ENCODE data around the gene AP2B1. TPM values are rescaled to one million over a fixed set of nuclear protein-coding genes. Genes with fewer than 3 reads are reported as not detected.
A peak's percentile ranks its signal among the peaks of the same experiment; 100 is the strongest.

Gene AP2B1
- total RNA-seq, 2 experiments from 2014 or later, result 161 to 172 TPM

GRCh38 chr17:35717475-35717874 lies 130.4 kb downstream of the AP2B1 start:
- Mint-ChIP-seq H3K4me1 (ENCODE audit: low read depth) (no peaks in the 10 kb centered on the region), H3K27me3 (ENCODE audit: low read depth) (no peaks in the 10 kb centered on the region), H3K27ac (no peak overlapping the region), H3K36me3 (ENCODE audit: low read depth) (peaks cover 26% of the 10 kb centered on the region), H3K9me3 (ENCODE audit: insufficient read depth) (no peaks in the 10 kb centered on the region), H3K4me3 (no peak overlapping the region)
- ATAC-seq (no peak), DNase-seq (no peak)
- CTCF ChIA-PET, result interaction anchor here (1.3 to 3.8 kb wide), 4 partner anchors 9 to 104 kb away, joined by 3 to 16 read pairs (median 6); no protein-coding TSS in a partner anchor
- POLR2A ChIA-PET, result interaction anchor here (0.8 kb wide), 1 partner anchor 93 kb away, joined by 3 read pairs; no protein-coding TSS in a partner anchor

GRCh38 chr17:35723735-35724134 lies 136.6 kb downstream of the AP2B1 start:
- no peak for DNase-seq
- Mint-ChIP-seq H3K4me3 (no peak overlapping the region), H3K9me3 (ENCODE audit: insufficient read depth) (no peaks in the 10 kb centered on the region), H3K4me1 (ENCODE audit: low read depth) (no peaks in the 10 kb centered on the region), H3K36me3 (ENCODE audit: low read depth) (peaks cover 51% of the 10 kb centered on the region), H3K27me3 (ENCODE audit: low read depth) (no peaks in the 10 kb centered on the region), H3K27ac (no peak overlapping the region)
- ChIA-PET POLR2A (no interaction called here), CTCF (interaction anchor here (1.3 to 2.3 kb wide), 2 partner anchors 25 to 40 kb away, joined by 4 to 9 read pairs; no protein-coding TSS in a partner anchor)
- ATAC-seq, result no peak

- no peak overlapping the region for H3K27ac Mint-ChIP-seq
- CTCF ChIA-PET, result no interaction called here
- POLR2A ChIA-PET, result no interaction called here
- H3K4me1 Mint-ChIP-seq (ENCODE audit: low read depth), result no peaks in the 10 kb centered on the region
- no peak overlapping the region for H3K4me3 Mint-ChIP-seq
- no peaks in the 10 kb centered on the region for H3K9me3 Mint-ChIP-seq (ENCODE audit: insufficient read depth)
- ATAC-seq, result no peak
- H3K27me3 Mint-ChIP-seq (ENCODE audit: low read depth), result no peaks in the 10 kb centered on the region
- no peak for DNase-seq
- peaks cover 45% of the 10 kb centered on the region for H3K36me3 Mint-ChIP-seq (ENCODE audit: low read depth)
These were observed 137.9 kb downstream of the AP2B1 start for GRCh38 chr17:35725058-35725457.

GRCh38 chr17:35725802-35726126 lies 138.6 kb downstream of the AP2B1 start:
- H3K27ac Mint-ChIP-seq, result no peak overlapping the region
- H3K4me3 Mint-ChIP-seq, result no peak overlapping the region
- H3K27me3 Mint-ChIP-seq (ENCODE audit: low read depth), result peaks cover 4% of the 10 kb centered on the region
- H3K4me1 Mint-ChIP-seq (ENCODE audit: low read depth), result peaks cover 5% of the 10 kb centered on the region
- no peak for ATAC-seq
- POLR2A ChIA-PET, result no interaction called here
- peaks cover 46% of the 10 kb centered on the region for H3K36me3 Mint-ChIP-seq (ENCODE audit: low read depth)
- no peak for DNase-seq
- CTCF ChIA-PET, result interaction anchor here (1.0 kb wide), 1 partner anchor 112 kb away, joined by 3 read pairs; no protein-coding TSS in a partner anchor
- no peaks in the 10 kb centered on the region for H3K9me3 Mint-ChIP-seq (ENCODE audit: insufficient read depth)

- Mint-ChIP-seq H3K27ac (no peak overlapping the region), H3K4me1 (ENCODE audit: low read depth) (peaks cover 11% of the 10 kb centered on the region), H3K9me3 (ENCODE audit: insufficient read depth) (no peaks in the 10 kb centered on the region), H3K4me3 (no peak overlapping the region), H3K36me3 (ENCODE audit: low read depth) (peaks cover 49% of the 10 kb centered on the region), H3K27me3 (ENCODE audit: low read depth) (peaks cover 10% of the 10 kb centered on the region)
- ChIA-PET POLR2A (no interaction called here), CTCF (interaction anchor here (1.0 to 2.4 kb wide), 3 partner anchors 21 to 113 kb away, joined by 3 to 9 read pairs (median 4); no protein-coding TSS in a partner anchor)
- DNase-seq (no peak), ATAC-seq (no peak)
These were observed 139.2 kb downstream of the AP2B1 start for GRCh38 chr17:35726127-35726952.

- DNase-seq, result no peak
- ChIA-PET POLR2A (interaction anchor here (0.6 kb wide), 1 partner anchor 317 kb away, joined by 3 read pairs; no protein-coding TSS in a partner anchor), CTCF (interaction anchor here (1.2 to 2.4 kb wide), 2 partner anchors 20 to 37 kb away, joined by 4 to 9 read pairs; no protein-coding TSS in a partner anchor)
- H3K9me3 Mint-ChIP-seq (ENCODE audit: insufficient read depth), result no peaks in the 10 kb centered on the region
- peaks cover 11% of the 10 kb centered on the region for H3K4me1 Mint-ChIP-seq (ENCODE audit: low read depth)
- H3K4me3 Mint-ChIP-seq, result no peak overlapping the region
- H3K27me3 Mint-ChIP-seq (ENCODE audit: low read depth), result peaks cover 11% of the 10 kb centered on the region
- no peak overlapping the region for H3K27ac Mint-ChIP-seq
- no peak for ATAC-seq
- H3K36me3 Mint-ChIP-seq (ENCODE audit: low read depth), result peaks cover 46% of the 10 kb centered on the region
These were observed 139.9 kb downstream of the AP2B1 start for GRCh38 chr17:35726953-35727460.

GRCh38 chr17:35727635-35728034 lies 140.5 kb downstream of the AP2B1 start:
- ATAC-seq, result no peak
- CTCF ChIA-PET, result interaction anchor here (1.8 to 2.4 kb wide), 2 partner anchors 20 to 36 kb away, joined by 8 to 9 read pairs; no protein-coding TSS in a partner anchor
- H3K36me3 Mint-ChIP-seq (ENCODE audit: low read depth), result peaks cover 46% of the 10 kb centered on the region
- H3K27me3 Mint-ChIP-seq (ENCODE audit: low read depth), result peaks cover 17% of the 10 kb centered on the region
- no peak for DNase-seq
- POLR2A ChIA-PET, result interaction anchor here (0.6 to 0.7 kb wide), 2 partner anchors 12 to 317 kb away, joined by 3 read pairs; no protein-coding TSS in a partner anchor
- H3K4me3 Mint-ChIP-seq, result no peak overlapping the region
- no peaks in the 10 kb centered on the region for H3K9me3 Mint-ChIP-seq (ENCODE audit: insufficient read depth)
- peaks cover 13% of the 10 kb centered on the region for H3K4me1 Mint-ChIP-seq (ENCODE audit: low read depth)
- H3K27ac Mint-ChIP-seq, result no peak overlapping the region

- Mint-ChIP-seq H3K27me3 (ENCODE audit: low read depth) (peaks cover 20% of the 10 kb centered on the region), H3K9me3 (ENCODE audit: insufficient read depth) (no peaks in the 10 kb centered on the region), H3K4me3 (no peak overlapping the region), H3K36me3 (ENCODE audit: low read depth) (peaks cover 44% of the 10 kb centered on the region), H3K27ac (no peak overlapping the region), H3K4me1 (ENCODE audit: low read depth) (peaks cover 13% of the 10 kb centered on the region)
- DNase-seq (no peak), ATAC-seq (no peak)
- CTCF ChIA-PET, result interaction anchor here (1.3 to 4.5 kb wide), 4 partner anchors 19 to 116 kb away, joined by 3 to 15 read pairs (median 8); no protein-coding TSS in a partner anchor
- POLR2A ChIA-PET, result no interaction called here
These were observed 141.4 kb downstream of the AP2B1 start for GRCh38 chr17:35728551-35728950.

- Mint-ChIP-seq H3K4me1 (ENCODE audit: low read depth) (peaks cover 13% of the 10 kb centered on the region), H3K4me3 (no peak overlapping the region), H3K9me3 (ENCODE audit: insufficient read depth) (no peaks in the 10 kb centered on the region), H3K27ac (no peak overlapping the region), H3K36me3 (ENCODE audit: low read depth) (peaks cover 35% of the 10 kb centered on the region), H3K27me3 (ENCODE audit: low read depth) (peaks cover 20% of the 10 kb centered on the region)
- ChIA-PET CTCF (interaction anchor here (1.0 to 4.5 kb wide), 4 partner anchors 18 to 116 kb away, joined by 3 to 15 read pairs (median 6); no protein-coding TSS in a partner anchor), POLR2A (no interaction called here)
- ATAC-seq (no peak), DNase-seq (no peak)
These were observed 142.3 kb downstream of the AP2B1 start for GRCh38 chr17:35729405-35729833.

GRCh38 chr17:35730400-35731005 lies 143.4 kb downstream of the AP2B1 start:
- H3K27ac Mint-ChIP-seq, result no peak overlapping the region

GRCh38 chr17:35731239-35731916 lies 144.3 kb downstream of the AP2B1 start, which contains the start of gene RASL10B:
TSS of gene RASL10B (plus strand) at chr17:35731639. CDS start at chr17:35735185, 3,546 bp downstream.
- ATAC-seq (peak; percentile 59), DNase-seq (no peak)
- Mint-ChIP-seq H3K4me1 (ENCODE audit: low read depth) (peaks cover 13% of the 10 kb centered on the region), H3K4me3 (peak within 1 kb of the TSS; percentile 38), H3K9me3 (ENCODE audit: insufficient read depth) (no peaks in the 10 kb centered on the region), H3K36me3 (ENCODE audit: low read depth) (peaks cover 21% of the 10 kb centered on the region), H3K27me3 (ENCODE audit: low read depth) (peaks cover 20% of the 10 kb centered on the region), H3K27ac (no peak within 1 kb of the TSS)
- CTCF ChIA-PET, result interaction anchor here (0.8 to 4.5 kb wide), 3 partner anchors 16 to 118 kb away, joined by 3 to 15 read pairs (median 9); no protein-coding TSS in a partner anchor
- POLR2A ChIA-PET, result interaction anchor here (1.0 kb wide), 1 partner anchor 490 kb away, joined by 3 read pairs; no protein-coding TSS in a partner anchor

More at GRCh38 chr17:35730400-35731005, 143.4 kb downstream of the AP2B1 start:
- H3K27me3 Mint-ChIP-seq (ENCODE audit: low read depth), result peaks cover 20% of the 10 kb centered on the region
- ChIA-PET POLR2A (interaction anchor here (0.7 to 1.0 kb wide), 2 partner anchors 34 to 489 kb away, joined by 3 read pairs; no protein-coding TSS in a partner anchor), CTCF (interaction anchor here (0.8 to 4.5 kb wide), 4 partner anchors 17 to 118 kb away, joined by 3 to 15 read pairs (median 6); no protein-coding TSS in a partner anchor)
- ATAC-seq (no peak), DNase-seq (no peak)
- H3K4me1 Mint-ChIP-seq (ENCODE audit: low read depth), result peaks cover 13% of the 10 kb centered on the region
- no peak overlapping the region for H3K4me3 Mint-ChIP-seq
- peaks cover 27% of the 10 kb centered on the region for H3K36me3 Mint-ChIP-seq (ENCODE audit: low read depth)
- H3K9me3 Mint-ChIP-seq (ENCODE audit: insufficient read depth), result no peaks in the 10 kb centered on the region

Measured in activated CD8-positive, alpha-beta T cell treated with anti-CD3 and anti-CD28 coated beads, Interleukin-2, amount 10 ng/mL, durations not matched to agents 7 days and 5 days (primary cell).